Measurements from ENCODE around the gene DDIT4L.

- TF ChIP-seq POLR2AphosphoS5 (IDR thresholded peaks at IDR 0.05; ENCODE audit: low read depth, low read length) (no peak), SIN3A (IDR thresholded peaks at IDR 0.05; ENCODE audit: borderline replicate concordance, insufficient read depth, low read length) (no peak)
These were observed 43.1 kb downstream of the DDIT4L start for GRCh38 chr4:100147198-100147597.

Data from PFSK-1 (cell line).